Body of pancreas (tissue), 4 donors: ENCODE data around the gene SEMA3E.

ENCODE experiments used
- CTCF ChIP-seq, 7 experiments: fragments of 450-650 bp in 4 of 7; fragments of 200-600 bp in 3 of 7; sonication (generic) in 3 of 7; IDR thresholded peaks; one replicate each; pipeline ENCODE4 v1.5.1; 2016 to 2019; ENCODE audit warnings: antibody characterized with exemption in 7 of 7
- POLR2A ChIP-seq, 3 donors: fragments of 450-650 bp; IDR thresholded peaks; one replicate each; pipeline ENCODE4 v1.6.1; 2016; ENCODE audit warnings: antibody characterized with exemption in 3 of 3, mild to moderate bottlenecking in 2 of 3

GRCh38 chr7:83452256-83452655, 196.7 kb downstream of the SEMA3E start:
- TF ChIP-seq CTCF (IDR thresholded peaks at IDR 0.05), result no peak
- TF ChIP-seq POLR2A (IDR thresholded peaks at IDR 0.05), result no peak
